Fibroblast of skin of left biceps (primary cell): Measurements from ENCODE around the gene FAM209B.
"Not testable (repeated sequence)": the region's sequence is repeated elsewhere in the genome, so short reads cannot be mapped to it uniquely, and the experiment has no call there.

Experiments used
- DNase-seq, 2 experiments: peaks; one replicate each; pipeline ENCODE4 v3.0.0-alpha.2; 2013; ENCODE audit warnings: low read depth in 2 of 2

The FAM209B gene

DNA sequence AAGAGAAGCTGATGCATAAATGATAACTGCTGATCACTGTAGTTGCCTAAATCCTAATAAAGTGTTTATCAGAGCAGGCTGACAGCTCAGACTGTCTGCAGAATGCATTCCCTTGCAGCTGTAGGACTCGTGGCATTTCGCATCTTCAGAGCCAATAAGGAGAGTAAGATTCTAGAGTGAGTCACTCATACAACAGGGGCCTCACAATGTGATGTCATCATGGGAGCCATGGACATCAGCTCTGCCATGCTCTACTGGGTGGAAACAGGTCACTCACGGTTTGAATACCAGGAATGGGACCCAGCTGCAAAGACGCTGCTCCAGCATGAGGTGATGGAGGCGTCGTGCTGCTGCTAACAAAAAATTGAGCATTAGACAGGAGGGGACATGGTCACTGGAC is 7.4 kb downstream of the FAM209B start:
- DNase-seq: no peak

DNA sequence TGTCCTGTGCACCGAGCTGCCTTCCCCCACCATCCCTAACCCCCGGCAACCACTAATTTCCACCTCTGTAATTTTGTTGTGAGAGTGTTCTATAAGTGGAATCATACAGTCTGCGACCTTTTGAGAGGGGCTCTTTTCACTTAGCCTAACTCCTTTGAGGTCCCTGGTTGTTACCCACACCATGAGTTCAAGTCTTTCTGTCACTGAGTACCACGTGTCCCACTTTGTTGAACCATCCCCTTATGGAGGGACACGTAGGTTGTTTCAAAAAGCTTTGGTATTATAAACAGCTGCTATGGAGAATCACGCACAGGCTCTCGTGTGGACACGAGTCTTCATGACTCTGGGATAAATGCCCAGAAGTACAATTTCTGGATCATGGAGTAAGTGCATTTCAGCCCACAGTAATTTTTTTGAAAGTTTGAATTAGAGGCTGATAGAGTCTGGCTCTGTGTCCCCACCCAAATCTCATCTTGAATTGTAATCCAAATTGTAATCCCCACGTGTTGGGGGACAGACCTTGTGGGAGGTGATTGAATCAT is 9.5 kb downstream of the FAM209B start:
- DNase-seq: no peak

DNA sequence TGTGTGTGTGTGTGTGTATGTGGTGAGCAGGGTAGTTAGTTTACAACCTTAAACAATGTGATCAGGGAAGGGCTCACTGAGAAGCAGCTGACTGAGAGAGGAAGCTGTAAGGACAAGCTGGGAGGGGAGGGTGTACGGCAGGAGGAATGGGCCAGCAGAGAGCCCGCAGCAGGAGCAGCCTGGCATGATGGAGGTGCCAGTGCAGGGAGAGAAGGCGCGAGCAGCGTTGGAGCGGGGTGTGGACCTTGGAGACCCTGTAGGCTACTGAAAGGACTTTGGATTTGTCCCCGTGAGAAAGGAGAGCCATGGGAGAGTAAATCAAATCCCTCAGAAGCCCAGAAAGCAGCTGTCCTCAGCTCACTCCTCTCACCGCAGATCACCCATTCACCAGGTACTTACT is 18.5 kb downstream of the FAM209B start:
- no peak for DNase-seq

DNA sequence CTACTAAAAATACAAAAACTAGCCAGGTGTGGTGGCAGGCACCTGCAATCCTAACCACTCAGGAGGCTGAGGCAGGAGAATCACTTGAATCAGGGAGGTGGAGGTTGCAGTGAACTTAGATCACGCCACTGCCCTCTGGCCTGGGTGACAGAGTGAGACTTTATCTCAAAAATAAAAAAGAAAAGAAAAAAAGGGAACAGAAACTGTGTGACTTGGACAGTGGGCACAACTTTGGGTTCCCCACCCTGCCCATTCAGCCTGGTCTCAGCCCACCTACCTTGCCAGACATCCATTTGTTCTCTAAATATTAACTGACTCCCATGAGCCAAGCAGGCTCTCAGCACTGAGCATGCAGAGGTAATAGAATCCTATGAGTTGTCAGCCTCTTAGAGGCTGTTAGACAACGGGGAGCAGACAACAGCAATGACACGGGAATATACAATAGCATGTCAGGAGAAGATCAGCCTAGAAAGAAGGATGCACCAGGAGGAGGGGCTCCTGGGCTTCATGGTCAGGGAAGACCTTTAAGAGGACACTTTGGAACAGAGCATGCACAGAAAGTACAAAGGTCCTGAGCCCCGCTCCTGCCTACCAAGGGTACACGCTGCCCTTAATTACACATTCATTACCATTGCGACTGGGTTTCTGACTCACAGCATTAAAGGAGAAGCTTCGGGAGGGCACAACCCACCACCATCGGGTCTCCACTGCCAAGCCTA is 20.0 kb downstream of the FAM209B start:
- DNase-seq: no peak

DNA sequence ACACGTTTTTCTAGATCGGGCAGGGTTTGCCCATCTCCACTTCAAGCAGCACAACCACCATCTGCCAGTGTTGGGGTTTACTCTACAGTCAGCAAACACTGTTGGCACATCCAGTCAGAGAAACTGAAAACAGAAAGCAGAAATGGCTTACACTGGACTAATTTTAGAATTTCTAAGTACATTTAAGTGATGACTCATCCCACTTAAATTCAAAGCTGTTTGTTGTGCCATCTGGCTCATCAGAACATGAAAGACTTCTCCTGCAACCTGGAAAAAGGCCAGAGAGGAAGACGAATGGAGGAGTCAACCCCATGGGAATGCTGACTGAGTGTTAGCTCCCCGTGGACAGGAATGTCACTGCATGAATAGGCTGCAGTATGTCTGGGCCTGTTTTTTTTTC is 21.8 kb downstream of the FAM209B start:
- DNase-seq: peak; percentile 89 to 90

DNA sequence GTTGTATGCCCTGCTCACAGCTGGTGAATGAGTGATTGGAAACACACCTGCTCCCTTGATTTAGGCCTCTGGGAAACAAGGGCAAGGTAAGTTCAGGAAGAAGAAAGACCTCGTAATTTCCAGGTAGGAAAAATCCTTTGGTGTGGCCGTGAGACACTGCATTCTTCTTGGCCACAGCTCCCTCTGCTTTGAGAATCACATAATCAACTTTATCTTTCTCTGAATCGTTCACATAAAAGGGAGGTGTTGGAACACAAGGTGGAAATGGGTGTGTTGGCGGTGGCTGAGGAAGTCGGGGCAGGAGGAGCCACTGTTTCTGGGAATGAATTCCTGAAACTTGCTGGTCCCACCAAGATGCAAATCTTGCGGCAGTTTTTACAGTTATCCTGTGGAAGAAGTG is 25.9 kb downstream of the FAM209B start:
- DNase-seq: no peak

DNA sequence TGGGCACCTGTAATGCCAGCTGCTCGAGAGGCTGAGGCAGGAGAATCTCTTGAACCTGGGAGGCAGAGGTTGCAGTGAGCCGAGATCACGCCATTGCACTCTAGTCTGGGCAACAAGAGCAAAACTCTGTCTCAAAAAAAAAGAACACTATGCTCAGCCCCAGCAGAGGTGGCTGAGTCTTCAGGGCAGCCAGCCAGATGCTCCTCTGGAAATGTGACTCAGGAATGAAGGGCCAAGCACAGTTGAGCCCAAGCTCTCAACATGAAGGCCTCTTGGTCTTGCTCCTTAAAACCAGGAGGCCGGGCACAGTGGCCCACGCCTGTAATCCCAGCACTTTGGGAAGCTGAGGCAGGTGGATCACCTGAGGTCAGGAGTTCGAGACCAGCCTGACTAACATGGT is 31.5 kb downstream of the FAM209B start:
- DNase-seq: not testable (repeated sequence)

DNA sequence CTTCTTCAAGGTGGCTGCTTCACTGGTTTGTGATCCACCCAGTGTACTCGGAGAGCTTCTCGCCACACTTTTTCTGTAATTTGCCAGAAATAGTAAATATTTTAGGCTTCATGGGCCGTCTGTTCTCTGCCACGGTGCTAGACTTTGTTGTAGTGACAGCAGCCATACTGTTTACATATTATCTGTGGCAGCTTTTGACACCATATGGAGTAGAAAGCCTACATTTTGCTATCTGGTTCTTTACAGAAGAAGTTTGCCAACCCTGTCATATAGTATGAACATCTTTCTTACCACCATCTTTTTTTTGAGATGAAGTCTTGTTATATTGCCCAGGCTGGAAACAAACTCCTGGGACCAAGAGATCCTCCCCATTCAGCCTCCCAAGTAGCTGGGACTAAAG is 32.5 kb downstream of the FAM209B start:
- DNase-seq: no peak

DNA sequence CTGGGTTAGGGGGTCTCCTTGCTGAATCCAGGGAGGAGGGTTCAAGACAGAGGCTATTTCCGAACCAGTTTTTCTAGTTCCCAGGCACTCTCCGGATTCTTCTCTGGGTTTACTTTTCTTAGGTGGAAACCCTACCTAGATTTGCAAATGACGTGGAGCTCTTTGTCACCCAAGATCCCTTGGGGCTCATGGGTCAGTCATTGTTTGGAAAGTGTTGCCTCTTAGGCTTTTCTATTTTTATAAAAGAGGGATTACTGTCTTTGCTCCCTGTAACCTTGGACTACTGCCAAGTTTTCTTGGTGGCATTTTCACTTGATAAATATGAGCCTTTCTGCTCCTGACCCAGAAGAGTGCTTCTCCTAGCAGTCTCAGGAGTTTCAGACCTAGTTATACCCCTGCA is 33.6 kb downstream of the FAM209B start:
- DNase-seq: no peak

DNA sequence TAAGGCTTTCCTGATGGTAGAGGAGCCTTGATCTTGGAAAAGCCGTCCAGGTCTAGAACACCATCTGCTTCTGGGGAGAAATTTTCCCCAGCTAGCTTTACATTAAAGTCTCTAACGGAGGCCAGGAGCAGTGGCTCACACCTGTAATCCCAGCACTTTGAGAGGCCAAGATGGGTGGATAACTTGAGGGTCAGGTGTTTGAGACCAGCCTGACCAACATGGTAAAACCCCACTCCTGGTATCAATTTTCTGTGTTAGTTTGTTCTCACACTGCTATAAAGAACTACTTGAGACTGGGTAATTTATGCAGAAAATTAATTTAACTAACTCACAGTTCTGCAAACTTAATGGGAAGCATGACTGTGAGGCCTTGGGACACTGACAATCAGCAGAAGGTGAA is 37.8 kb downstream of the FAM209B start:
- DNase-seq: no peak

DNA sequence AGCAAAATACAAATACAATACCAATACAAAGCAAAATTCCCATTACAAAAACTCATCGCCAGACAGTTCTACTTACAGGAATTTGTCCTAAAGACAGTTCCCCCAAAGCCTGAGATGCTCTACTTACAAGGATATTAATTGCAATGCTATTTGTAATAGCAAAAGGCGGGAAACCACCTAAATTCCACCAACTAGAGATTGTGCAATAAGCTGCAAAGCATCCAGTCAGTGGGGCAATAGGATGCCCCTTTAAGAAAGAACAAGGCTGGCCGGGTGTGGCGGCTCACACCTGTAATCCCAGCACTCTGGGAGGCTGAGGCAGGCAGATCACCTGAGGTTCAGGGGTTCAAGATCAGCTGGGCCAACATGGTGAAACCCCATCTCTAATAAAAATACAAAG is 39.1 kb downstream of the FAM209B start:
- no peak for DNase-seq

DNA sequence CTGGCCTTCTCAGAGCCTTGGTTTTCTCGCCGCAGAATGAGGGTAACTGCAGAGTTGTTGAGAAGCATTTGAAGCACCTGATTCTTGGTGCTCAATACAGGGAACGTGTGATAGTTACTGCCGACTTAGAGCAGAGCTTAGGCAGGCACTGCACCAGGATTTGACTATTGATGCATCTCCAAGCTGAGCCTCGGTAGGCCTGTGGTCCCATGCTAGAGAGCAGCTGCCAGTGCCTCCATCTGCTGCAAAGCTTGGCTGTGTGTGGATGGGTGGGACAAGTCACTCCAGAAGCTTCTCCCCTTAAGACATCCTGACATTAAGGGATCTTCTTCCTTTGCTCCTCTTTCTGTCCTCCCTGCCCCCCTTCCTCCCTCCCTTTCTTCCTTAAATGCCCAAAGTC is 40.9 kb downstream of the FAM209B start:
- no peak for DNase-seq

DNA sequence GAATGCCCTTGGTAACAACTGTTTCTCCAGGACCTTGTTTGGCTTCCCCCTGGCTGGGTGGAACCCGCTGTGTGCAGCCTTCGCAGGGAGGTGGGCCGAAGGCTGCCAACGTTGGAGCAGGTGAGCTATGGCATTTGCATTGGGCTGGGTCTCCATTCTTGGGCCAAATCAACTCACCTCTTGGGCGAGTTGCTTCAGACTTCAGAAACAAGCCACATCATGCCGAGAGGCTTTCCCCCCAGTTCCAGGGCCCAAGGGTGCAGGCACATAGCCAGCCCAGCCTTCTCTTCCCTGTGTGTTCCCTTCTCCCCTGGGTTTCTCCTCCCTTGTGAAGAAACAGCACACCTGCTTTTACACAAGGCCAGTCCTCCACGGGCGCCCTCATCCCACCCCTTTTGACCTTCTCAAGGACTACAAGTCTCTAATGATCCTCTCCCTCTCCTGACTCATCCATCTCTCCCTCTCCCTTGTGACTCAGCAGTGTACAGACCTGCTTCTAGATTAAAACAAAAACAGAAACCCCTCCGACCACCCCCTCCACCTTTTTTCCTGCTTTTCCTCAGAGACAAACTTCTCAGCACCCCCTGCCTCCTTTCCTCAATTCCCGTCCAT is 41.6 kb downstream of the FAM209B start:
- DNase-seq: no peak

DNA sequence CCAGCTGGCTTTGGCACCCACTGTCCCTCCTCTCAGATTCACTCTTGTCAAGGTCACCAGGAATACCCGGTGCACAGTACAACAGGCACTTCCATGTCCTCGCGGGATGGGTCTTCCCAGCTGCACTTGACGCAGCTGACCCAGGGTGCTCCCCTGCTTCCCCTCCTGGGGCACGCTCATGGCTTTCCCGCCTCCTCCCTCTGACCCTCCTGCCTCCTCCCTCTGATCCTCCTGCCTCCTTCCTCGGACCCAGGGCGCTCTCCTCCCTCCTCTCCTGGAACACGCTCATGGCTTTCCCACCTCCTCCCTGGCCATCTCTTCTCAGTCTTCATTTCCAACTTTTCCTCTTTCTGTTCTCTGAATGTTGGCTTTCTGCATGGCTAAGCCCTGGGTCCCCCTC is 42.1 kb downstream of the FAM209B start:
- DNase-seq: no peak

DNA sequence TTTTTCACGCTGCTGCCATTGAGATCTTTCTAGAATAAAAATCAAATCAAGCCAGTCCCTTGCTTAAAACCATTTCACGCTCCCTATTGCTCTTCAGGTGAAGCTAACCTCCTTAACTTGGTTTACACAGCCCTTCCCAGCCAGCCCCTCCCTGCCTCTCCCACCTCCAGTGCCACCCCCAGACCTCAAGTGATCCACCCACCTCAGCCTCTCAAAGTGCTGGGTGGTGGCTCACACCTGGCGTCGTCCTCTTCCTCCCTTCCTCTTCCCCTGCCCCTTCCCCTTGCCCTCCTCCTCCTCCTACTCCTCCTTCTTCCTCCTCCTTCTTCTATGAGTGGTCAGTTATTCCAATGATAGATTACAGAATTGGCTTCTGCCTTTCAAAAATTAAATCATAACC is 42.9 kb downstream of the FAM209B start:
- no peak for DNase-seq

DNA sequence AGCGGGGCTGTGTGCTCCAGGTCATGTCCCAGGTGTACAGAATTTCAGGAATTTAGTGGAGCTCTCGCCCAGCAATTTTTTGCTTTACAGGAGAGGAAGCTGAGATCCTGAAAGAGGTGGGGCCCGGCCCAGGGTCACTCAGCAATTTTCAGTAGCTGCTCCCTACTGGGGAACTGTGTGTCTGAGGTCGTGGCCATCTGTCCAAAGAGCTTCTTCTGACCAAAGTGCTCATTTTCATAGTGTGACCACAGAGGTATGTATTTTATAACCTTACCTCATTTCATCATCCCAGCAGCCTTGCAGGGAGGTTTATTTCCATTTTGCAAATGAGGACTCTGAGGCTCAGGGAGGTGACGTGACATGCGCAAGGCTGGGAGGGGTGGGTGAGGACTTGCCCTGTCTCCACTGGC is 46.3 kb downstream of the FAM209B start:
- no peak for DNase-seq

DNA sequence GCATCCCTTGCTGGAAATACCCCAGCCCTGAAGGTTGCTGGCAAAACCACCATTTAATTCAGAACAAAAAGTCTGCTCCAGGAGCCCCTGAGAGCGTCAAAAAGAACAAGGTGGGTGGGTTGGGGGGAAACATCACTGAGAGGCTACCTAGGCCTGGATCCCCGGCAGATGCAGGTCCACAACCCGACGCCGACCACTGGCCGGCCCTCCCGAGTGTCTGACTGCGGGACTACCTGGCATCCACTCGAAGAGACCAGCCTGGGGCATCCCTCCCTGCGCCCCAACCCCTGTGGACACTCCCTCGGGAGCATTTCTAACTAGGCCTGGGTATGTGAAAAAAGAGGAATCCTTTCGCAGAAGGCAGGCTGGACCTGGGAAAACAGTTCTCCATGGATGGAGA is 47.2 kb downstream of the FAM209B start:
- no peak for DNase-seq

DNA sequence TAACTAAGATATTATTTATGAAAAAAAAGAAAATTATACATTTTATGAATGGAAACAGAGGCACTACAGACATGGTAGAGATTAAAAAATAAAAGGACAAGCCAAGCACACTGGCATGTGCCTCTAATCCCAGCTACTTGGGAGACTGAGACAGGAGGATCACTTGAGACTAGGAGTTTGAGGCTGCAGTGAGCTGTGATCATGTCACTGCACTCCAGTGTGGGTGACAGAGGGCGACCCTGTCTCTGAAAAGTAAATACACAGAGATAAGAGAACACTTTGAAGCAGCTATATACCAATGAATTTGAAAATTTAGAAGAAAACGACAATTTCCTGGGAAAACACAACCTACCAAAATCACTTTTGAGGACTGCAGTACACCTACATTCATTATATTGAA is 48.7 kb downstream of the FAM209B start:
- DNase-seq: no peak

DNA sequence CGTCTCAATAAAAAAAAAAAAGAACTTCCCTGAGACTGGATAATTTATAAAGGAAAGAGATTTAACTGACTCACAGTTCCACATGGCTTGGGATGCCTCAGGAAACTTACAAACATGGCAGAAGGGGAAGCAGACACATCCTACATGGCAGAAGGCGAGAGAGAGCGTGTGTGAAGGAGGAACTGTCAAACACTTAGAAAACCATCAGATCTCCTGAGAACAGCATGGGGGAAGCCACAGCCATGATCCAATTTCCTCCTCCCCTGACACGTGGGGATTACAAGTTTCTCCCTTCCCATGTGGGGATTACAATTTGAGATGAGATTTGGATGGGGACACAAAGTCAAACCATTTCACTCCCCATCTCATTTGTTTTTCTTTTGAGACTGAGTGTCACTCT is 49.5 kb downstream of the FAM209B start:
- no peak for DNase-seq

DNA sequence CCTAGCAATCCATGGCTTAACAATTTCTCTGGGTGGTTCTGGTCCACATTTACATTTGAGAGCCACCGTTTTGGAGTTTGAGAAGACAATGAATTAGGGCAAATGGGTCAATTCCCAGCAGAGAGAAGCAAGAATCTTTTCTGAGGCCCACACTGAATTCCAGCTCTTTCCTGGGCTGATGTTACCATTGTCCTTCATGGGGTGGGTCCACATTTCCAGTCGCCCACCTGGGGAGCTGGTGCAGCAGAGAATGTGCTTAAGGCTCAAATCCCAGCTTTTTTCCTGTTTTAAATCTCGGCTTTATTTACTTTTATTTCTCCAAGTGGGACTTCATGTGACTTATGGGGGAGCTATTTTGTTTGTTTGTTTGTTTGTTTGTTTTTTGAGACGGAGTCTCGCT is 51.9 kb downstream of the FAM209B start:
- no peak for DNase-seq
